Iris pigment epithelial cell (primary cell): ENCODE results near the gene TXNRD1.
"Not testable (repeated sequence)": the region's sequence is repeated elsewhere in the genome, so short reads cannot be mapped to it uniquely, and the experiment has no call there.

Source experiments
- DNase-seq: peaks from one replicate; pipeline ENCODE4 v3.0.0-alpha.2; 2011; ENCODE audit warnings: low read depth

The TXNRD1 gene

GRCh38 chr12:104280717-104281458 is 65.3 kb downstream of the TXNRD1 start:
- peak; percentile 94 for DNase-seq

GRCh38 chr12:104281636-104282035 is 66.1 kb downstream of the TXNRD1 start:
- no peak for DNase-seq

GRCh38 chr12:104282109-104282508 is 66.5 kb downstream of the TXNRD1 start:
- DNase-seq: peak; percentile 78

GRCh38 chr12:104285740-104286515 is 70.3 kb downstream of the TXNRD1 start:
- peak; percentile 51 for DNase-seq

GRCh38 chr12:104286516-104287482 is 71.2 kb downstream of the TXNRD1 start:
- DNase-seq: peak; percentile 96

DNA sequence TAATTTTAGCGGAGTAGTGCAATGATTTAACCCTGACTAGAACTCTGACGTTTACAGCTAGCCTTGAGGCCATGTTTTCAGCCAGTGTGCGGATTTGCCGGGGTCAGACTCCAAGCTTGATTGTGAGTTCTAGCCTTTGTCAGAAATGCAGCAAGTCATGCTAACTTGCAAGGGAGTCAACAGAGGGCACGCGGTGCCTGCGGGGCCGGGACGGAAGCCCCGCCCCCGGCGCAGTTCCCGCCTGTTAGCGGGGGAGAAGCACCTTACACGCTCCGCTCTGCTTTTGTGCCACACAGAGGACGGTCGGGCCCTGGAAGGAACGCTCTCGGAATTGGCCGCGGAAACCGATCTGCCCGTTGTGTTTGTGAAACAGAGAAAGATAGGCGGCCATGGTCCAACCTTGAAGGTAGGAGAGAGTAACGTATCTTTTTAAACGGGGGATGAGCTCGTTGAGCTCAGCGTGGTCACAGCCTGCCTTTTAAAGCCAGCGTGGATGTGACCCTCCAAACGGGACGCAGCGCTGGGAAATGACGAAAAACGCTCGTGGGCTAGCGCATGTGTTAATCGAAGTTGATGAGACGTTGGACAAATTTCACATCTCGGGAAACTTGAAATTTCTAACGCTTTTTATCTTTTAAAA is 73.2 kb downstream of the TXNRD1 start:
- peak; percentile 82 for DNase-seq

- no peak for DNase-seq
Measured at GRCh38 chr12:104290320-104290719, 74.7 kb downstream of the TXNRD1 start.

DNA sequence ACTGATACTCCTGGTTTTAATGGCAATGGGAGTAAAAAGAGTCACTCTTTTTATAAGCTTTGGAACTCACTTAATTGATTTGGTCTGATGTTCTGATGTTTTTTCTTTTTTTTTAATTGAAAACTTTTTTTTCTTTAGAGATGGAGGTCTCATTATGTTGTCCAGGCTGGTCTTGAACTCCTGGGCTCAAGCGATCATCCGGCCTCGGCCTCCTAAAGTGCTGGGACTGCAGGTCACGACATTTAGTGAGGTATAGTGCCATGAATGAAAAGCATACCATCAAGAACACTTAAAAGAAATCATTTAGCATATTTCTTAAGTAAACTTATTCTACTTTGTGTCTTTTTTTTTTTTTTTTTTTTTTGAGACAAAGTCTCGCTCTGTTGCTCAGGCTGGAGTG is 75.3 kb downstream of the TXNRD1 start:
- DNase-seq: no peak

- DNase-seq: no peak
Measured at GRCh38 chr12:104291867-104292524, 76.4 kb downstream of the TXNRD1 start.

DNA sequence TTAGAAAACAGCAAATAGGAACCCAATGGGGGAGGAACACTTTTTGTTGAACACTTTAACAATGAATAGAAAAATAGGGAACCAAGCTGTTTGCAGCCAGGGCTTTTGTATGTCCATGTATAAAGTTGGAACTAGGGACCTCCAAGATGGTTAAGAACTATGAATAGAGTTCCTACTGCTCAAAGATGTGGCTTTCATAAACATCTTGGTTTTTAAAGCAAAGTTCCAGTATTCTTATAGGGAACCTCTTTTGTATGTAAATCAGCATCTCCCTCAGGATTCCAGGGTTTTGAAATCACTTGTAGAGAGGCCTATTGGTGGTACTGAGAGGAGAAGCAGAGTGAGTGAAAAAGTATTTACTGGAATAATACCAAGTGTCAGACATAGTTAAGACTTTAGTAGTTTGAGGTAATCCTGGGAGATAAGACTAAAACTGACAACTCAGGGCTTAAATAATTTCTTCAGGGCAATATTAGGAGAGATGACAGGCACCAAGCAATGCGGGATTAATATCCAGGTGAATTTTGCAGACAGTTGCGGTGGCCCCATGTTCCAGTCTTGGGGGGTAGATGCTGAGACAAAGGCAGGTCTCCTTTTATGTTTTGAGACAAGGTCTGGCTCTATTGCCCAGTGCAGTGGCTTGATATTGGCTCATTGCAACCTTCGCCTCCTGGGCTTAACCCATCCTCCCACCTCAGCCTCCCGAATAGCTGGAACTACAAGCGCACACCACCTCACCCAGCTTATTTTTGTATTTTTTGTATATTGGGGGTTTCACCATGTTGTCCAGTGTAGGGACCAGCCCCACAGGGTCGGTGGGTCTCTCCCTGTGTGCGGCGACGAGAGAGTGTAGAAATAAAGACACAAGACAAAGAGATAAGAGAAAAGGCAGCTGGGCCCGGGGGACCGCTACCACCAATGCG is 77.6 kb downstream of the TXNRD1 start:
- DNase-seq: no peak

DNA sequence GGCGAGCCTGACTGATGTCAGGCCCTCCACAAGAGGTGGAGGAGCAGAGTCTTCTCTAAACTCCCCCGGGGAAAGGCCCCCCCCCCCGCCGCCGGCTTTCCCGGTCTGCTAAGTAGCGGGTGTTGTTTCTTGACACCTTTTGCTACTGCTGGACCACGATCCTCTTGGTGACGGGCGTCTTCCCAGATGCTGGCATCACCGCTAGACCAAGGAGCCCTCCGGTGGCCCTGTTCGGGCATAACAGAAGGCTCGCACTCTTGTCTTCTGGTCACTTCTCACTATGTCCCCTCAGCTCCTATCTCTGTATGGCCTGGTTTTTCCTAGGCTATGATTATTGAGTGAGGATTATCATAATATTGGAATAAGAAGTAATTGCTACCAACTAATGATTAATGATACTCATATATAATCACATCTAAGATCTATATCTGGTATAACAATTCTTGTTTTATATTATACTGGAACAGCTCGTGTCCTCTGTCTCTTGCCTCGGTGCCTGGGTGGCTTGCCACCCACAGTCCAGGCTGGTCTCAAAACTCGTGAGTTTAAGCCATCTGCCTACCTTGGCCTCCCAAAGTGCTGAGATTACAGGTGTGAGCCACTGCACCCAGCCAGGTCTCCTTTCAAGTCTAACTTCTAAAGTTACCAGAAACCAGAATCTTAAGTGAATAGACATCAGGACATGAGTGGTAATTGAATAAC is 78.7 kb downstream of the TXNRD1 start:
- DNase-seq: not testable (repeated sequence)

DNA sequence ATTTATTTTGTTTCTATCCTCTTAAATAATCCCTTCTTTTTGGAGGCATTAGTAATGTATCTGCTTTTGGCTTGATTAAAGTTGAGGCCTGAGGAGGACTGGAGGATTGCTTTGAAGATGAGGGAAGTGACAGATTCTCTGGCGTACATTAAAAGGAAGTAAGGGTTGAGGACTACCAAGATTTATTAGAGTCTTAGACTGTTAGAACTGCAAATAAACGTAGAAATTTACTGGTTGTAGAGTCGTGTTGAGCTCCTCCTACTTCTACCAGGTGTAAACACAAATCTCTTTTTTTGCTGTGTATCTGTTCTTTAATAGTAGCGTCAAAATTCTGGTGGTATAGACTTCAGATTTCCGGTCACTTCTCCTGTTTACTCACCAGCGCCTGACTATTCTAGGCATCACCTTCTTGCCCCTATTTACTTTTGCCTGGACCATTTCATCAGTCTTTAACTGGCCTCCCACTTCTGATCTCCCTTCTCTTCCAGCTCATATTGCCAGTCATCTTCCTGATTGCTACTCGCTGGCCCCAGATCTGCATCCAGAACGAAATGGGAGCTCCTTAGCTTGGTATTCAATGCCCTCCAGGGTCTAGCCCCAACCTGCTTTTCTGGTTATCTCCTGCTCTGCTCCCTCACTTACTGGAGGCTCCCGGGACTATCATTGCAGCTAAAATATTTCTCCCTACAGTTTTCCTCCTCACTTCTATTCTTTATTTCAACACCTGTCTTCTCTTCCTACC is 79.5 kb downstream of the TXNRD1 start:
- no peak for DNase-seq

DNA sequence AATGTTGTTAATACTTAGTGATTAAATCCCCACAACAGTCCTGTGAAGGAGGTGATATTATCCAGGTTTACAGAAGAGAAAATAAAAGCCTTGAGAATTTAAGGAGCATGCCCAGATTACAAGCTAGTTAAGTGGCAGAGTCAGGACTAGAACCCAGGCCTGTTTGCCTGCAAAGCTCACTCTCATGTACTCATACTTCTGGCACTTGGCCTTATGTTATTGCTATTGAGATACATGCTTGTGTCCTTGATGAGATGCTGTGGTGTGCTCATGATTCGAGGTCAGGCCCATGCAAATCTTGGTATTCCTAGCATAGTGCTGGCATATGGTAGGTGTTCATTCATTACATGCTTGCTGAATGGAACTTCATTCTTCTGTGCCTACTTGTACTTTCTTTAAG is 80.4 kb downstream of the TXNRD1 start:
- no peak for DNase-seq

DNA sequence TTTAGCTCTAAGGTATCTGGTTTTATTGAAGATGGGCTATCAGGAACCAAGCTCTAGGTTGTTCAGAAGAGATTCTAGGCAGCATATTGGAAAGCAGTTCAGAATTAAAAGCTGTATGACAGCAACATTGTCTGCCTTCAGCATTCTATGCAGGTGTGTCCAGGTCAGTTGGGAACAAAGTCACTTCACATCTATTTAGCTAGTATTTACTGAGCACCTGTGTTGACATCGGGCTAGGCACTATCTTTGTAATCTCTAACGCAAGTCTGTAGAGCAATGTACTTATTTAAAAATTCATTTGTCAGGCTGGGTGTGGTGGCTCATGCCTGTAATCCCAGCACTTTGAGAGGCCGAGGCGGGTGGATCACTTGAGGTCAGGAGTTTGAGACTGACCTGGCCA is 81.1 kb downstream of the TXNRD1 start:
- no peak for DNase-seq

- DNase-seq: no peak
Measured at GRCh38 chr12:104297477-104298113, 82.0 kb downstream of the TXNRD1 start.

DNA sequence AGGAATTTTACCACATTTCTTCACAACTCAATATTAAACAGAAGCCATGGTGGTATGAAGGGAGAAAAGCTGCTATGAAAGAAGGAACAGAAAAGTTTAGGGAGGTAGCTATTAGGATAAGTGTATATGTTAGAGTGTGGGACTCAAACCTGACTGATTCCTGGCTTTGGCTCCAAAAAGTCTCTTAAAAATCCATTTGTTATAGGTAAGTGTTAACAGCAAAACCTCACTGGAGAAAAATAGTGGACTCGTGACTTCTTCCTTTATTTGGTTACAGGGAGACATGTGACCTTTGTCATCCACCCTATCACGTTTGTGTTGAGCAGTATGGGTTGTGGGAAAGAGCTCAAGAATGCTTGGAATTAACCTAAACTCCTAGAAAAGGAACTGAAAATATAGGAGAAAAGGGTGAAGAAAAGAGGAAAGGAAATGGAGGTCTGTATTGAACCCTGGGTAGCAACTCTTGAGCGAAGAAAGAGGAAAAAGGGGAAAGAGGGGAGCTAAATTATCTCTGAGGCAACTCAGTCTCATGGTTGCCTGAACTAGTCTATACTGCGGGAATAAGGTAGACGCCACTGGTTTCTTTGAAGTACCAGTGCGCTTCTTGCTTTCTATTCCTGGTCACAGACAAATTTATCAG is 84.4 kb downstream of the TXNRD1 start:
- no peak for DNase-seq

DNA sequence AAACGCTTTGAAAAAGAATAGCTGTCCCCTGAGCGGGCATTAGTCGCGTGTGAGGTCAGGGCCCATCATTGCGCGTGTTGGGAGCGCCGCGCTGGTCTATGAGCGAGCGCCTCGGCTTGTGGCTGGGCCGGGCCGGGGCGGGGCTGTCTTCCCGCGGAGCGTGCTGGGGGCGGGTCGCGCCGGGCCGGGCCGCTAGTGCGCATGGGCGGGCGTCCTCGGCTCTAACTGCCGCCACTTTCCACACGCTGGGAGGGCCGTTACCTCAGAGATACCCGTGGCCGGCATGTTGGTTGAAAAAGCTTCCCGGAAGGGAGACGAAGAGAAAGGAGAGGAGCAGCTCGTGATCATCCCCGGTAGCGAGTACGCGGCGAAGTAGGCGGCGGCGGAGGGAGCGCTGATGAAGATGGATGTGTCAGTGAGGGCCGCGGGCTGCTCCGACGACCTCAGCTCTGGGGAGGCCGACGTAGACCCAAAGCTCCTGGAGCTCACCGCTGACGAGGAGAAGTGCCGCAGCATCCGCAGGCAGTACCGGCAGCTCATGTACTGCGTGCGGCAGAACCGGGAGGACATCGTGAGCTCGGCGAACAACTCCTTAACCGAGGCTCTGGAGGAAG is 88.1 kb downstream of the TXNRD1 start, which contains the start of gene EID3:
Gene EID3, plus strand, starts transcription at position 202 of the 614 bp plus-strand sequence. Its CDS starts 196 bp downstream, at position 398.
- peak; percentile 82 for DNase-seq
